Stimulated activated CD8-positive, alpha-beta memory T cell treated with anti-CD3 and anti-CD28 coated beads, Interleukin-12 subunit alpha, Interleukin-12 subunit beta, amount 100 ng/mL, for 24 hours (primary cell): Measurements from ENCODE around the gene ITFG2.
"Not testable (repeated sequence)": the region's sequence is repeated elsewhere in the genome, so short reads cannot be mapped to it uniquely, and the experiment has no call there.

Source experiments
- DNase-seq: peaks from one replicate; pipeline ENCODE4 v3.0.0-alpha.2; 2020; ENCODE audit errors: extremely low read depth

The ITFG2 gene

DNA sequence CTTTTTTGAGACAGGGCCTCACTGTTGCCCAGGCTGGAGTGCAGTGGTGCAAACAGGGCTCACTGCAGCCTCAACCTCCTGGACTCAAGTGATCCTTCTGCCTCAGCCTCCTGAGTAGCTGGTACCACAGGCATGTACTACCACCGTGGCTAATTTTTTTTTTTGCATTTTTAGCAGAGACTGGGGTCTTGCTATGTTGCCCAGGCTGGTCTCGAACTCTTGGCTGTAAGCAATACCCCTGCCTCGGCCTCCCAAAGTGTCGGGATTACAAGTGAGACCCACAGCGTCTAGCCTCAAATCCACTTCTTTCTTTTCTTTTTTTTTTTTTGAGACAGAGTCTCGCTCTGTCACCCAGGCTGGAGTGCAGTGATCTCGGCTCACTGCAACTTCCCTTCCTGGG, 50.9 kb downstream of the ITFG2 start:
- not testable (repeated sequence) for DNase-seq

DNA sequence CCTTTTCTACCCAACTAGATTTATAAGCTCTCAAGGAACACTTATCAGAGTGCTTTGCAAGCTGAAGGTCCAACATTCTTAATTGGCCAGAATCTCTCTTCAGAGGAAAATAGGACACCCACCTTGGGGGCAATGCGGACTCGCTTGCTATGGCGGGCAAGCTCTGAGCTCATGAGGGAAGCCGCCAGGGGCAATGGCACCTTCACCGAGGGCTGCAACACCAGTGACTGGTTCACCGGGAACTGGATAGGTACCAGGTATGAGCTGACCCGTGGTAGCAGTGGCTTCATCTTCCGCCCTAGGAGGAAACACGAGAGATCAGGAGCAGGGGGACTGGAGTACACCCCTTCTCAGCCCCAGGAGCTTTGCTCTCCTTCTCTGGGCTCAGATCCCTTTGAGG, 51.7 kb downstream of the ITFG2 start:
- DNase-seq = no peak

GRCh38 chr12:2868986-2869632, 56.6 kb downstream of the ITFG2 start:
- not testable (repeated sequence) for DNase-seq
